ENCODE results near the gene S1PR4.
"Not testable (repeated sequence)": the region's sequence is repeated elsewhere in the genome, so short reads cannot be mapped to it uniquely, and the experiment has no call there.

S1PR4 gene

GRCh38 chr19:3179739-3180293 is 1.2 kb downstream of the S1PR4 start:
- no peak for DNase-seq (ENCODE audit: low spot score)

GRCh38 chr19:3183721-3184641 is 5.4 kb downstream of the S1PR4 start:
- DNase-seq (ENCODE audit: low spot score), result no peak

DNA sequence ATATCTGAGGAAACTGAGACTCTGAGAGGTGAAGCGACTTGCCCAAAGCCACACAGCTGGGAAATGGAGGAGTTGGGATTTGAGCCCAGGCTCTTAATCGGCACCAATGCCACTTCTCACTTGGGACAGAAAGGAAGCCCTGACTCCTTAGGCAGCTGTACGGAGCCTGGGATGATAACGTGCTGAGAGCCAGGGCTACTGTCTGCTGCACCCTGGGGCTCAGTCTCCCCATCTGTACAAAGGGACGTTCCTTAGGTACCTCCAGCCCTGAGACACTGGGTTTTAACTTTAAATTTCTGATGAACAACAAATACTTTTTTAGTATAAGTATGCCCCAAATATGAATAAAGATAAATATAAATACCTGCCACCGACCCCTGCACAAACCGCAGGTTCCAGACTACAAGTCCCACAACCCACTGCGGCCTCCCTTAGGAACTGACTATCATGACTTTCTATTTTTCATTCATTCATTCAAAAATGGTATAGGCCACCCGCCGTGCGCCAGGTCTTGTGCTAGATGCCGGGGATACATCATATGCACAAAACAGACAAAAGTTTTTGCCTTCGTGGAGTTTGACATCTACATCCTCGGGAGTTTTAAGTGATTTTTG is 6.4 kb downstream of the S1PR4 start:
- no peak for DNase-seq (ENCODE audit: low spot score)

GRCh38 chr19:3185461-3186159 is 7.0 kb downstream of the S1PR4 start, which contains the start of gene NCLN:
Gene NCLN (plus strand): TSS chr19:3185930. CDS start chr19:3186031, 101 bp downstream.
- DNase-seq (ENCODE audit: low spot score), result peak; percentile 99

GRCh38 chr19:3186160-3186688 is 7.7 kb downstream of the S1PR4 start:
- DNase-seq (ENCODE audit: low spot score), result no peak

- no peak for DNase-seq (ENCODE audit: low spot score)
These were observed 8.5 kb downstream of the S1PR4 start for GRCh38 chr19:3186891-3187661.

DNA sequence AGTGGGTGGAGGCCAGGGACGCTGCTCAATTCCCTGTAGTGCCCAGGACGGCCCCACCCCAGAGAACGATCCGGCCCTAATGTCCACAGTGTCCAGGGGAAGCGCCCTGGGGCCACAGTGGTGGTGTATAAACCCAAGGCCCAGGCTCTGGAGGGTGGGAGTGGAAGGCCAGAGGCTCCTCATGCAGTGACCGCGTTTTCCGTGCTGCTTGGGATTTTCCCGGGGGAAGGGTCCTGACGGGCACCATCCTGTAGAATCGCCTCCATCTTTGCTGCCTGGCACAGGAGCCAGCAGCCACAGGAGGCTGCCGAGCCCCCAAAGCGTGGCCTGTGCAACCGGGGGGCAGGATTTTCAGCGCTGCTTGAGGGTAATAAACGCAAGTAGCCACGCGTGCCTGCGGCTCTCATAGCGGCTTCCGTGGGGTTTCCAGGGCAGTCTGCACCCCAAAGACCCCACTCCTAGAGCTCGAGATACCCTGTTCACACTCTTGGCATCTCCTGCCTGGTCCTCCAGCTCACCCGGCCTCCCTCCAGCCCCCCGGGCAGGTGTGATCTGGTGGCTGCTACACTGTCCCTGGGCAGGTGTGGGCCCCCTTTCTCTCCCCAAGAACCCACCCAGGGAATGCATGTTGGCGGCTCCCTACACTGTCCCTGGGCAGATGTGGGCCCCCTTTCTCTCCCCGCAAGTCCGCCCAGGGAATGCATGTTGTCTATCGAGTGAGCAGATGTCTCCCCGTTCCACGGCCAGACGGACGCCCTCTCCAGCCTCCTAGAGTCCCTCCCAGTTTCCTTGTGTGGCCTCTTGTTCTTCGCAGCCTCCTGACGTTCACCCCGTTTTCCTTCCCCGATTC is 9.3 kb downstream of the S1PR4 start:
- DNase-seq (ENCODE audit: low spot score), result no peak

- no peak for DNase-seq (ENCODE audit: low spot score)
These were observed 10.3 kb downstream of the S1PR4 start for GRCh38 chr19:3188627-3189596.

DNA sequence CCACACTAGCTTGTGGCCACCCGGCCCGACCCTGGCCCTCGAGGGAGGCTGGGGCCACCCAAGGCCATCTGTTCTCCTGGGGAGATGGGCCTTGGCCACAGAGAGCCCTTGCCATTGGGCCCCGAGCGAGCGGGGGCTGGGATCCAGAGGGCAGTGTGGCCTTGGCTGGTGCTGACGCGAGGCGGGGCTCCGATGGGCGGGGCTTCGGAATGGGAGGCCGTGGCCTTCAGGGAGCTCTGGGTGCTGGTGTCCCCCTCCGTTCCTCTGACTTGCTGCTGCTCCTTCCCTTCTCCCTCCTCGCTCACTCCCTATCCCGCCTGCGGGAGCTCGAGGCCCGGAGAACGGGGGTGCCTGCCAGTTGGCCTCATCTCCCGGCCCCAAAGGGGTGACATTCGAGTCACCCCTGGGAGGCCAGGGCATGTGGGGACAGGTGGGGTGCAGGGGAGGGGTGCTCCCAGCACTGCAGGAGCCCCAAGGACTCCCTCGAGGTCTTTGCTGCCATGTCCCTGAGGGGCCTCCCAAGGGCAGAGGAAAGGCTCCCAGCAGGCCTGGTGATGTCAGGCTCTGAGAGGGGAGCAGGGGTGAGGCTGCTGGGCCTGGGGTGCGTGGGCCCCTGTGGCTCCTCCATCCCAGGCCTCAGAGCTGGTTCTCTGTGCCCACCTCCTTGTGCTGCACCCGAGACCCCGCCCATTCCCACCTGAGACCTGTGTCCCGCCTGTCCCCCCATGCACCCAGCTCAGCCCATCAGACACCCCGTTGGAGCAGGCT is 11.3 kb downstream of the S1PR4 start:
- no peak for DNase-seq (ENCODE audit: low spot score)

DNA sequence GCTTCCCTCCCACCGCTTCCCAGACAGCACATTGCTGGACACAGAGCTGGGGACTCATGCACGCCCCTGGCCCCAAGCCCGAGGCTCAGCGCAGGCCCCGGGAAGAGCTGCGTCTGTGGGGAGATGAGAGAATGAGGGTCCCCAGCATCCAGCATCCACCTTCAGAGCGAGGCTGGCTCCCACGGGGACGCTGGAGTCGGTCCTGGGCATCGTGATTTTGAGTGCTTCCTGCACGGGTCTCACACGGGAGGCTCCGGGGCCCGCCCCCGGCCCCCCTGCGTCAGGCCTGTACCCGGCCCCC is 11.9 kb downstream of the S1PR4 start:
- DNase-seq (ENCODE audit: low spot score), result no peak

GRCh38 chr19:3190921-3191805 is 12.6 kb downstream of the S1PR4 start:
- no peak for DNase-seq (ENCODE audit: low spot score)

DNA sequence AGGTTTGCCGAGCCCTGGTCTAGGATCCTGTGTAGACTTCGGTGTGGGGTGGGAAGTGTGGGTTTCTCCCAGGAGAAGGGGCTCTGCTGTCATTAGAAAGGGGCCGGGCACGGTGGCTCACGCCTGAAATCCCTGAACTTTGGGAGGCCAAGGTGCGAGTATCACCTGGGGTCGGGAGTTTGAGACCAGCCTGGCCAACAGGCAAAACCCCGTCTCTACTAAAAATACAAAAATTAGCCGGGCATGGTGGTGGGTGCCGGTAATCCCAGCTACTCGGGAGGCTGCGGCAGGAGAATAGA is 13.2 kb downstream of the S1PR4 start:
- DNase-seq (ENCODE audit: low spot score), result not testable (repeated sequence)

- DNase-seq (ENCODE audit: low spot score), result no peak
These were observed 13.7 kb downstream of the S1PR4 start for GRCh38 chr19:3192228-3192635.

GRCh38 chr19:3192684-3193083 is 14.1 kb downstream of the S1PR4 start:
- no peak for DNase-seq (ENCODE audit: low spot score)

- DNase-seq (ENCODE audit: low spot score), result no peak
These were observed 14.9 kb downstream of the S1PR4 start for GRCh38 chr19:3193256-3194105.

DNA sequence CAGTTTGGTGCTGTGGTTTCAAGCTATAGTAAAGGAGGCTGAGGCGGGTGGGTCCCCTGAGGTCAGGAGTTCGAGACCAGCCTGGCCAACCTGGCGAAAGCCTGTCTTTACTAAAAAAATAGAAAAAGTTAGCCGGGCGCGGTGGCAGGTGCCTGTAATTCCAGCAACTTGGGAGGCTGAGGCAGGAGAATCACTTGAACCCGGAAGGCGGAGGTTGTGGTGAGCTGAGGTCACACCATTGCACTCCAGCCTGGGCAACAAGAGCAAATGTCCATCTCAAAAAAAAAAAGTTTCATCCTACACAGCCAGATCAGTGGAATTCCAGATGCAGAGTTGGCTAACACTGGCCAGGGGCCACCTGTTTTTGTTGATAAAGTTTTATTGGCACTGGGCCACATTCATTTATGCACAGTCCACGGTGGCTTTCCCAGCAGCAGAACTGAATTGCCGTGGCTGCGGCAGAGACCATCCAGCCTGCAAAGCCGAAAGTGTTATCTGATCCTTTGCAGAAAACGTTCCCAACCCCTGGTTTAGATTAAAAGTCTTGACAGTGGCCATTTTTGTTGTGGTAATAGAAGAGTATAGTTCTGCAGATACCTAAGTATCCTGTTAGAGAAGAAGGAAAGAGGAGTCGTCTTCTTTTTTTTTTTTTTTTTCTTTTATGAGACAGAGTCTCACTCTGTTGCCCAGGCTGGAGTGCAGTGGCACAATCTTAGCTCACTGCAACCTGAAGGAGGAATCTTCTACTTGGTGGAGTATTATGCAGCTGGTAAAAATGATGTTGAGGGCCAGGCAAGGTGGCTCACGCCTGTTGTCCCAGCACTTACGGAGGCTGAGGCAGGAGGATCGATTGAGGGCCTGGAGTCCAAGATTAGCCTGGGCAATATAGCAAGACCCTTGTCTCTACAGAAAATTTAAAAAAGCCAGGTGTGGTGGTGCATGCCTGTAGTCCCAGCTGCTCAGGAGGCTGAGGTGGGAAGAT is 15.8 kb downstream of the S1PR4 start:
- DNase-seq (ENCODE audit: low spot score), result no peak
